SIG-M5 (cell line): ENCODE measurements around the gene MAP3K19.
A peak's percentile ranks its signal among the peaks of the same experiment; 100 is the strongest.

Source experiments
- DNase-seq: peaks from one replicate; lab custom pipeline; 2025; lab: John Stamatoyannopoulos, UW

MAP3K19 gene

GRCh38 chr2:134932864-134933526 lies 114.3 kb downstream of the MAP3K19 start:
- DNase-seq, result no peak

- no peak for DNase-seq
These were observed 120.1 kb downstream of the MAP3K19 start for GRCh38 chr2:134927195-134927594.

DNA sequence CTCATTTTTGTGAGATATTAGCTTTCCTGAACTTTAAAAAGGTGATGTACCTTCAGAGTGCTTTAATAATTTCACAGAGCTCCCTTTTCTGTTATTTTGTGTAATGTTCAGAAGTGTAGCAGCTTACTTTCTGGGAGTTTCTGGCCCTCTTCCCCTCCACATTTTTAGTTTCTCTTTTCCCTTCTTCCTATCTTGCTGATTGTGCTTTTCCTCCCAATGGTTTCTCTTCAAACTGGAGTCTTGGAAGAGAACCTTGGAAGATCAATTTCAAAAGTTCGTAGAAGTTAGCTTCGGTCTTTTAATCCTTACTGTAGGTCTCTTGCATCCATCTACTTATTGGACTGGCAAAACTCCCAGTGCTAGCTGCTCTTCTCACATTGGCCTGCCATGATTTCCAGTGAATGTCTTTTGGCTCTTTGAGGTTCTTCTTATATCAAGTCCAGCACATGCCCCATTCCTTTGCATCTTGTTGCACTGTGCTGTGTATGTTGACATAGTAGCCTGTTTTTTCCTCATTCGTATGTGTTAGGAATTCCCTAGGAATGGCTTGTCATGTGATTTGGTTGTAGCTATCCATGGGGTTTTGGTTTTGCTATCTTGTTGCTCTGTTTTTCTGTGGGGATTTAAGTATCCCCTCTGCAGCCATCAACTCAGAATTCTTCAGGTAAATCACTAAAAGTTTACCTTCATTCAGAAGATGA lies 120.9 kb downstream of the MAP3K19 start:
- no peak for DNase-seq

- DNase-seq, result no peak
These were observed 122.3 kb downstream of the MAP3K19 start for GRCh38 chr2:134924912-134925311.

DNA sequence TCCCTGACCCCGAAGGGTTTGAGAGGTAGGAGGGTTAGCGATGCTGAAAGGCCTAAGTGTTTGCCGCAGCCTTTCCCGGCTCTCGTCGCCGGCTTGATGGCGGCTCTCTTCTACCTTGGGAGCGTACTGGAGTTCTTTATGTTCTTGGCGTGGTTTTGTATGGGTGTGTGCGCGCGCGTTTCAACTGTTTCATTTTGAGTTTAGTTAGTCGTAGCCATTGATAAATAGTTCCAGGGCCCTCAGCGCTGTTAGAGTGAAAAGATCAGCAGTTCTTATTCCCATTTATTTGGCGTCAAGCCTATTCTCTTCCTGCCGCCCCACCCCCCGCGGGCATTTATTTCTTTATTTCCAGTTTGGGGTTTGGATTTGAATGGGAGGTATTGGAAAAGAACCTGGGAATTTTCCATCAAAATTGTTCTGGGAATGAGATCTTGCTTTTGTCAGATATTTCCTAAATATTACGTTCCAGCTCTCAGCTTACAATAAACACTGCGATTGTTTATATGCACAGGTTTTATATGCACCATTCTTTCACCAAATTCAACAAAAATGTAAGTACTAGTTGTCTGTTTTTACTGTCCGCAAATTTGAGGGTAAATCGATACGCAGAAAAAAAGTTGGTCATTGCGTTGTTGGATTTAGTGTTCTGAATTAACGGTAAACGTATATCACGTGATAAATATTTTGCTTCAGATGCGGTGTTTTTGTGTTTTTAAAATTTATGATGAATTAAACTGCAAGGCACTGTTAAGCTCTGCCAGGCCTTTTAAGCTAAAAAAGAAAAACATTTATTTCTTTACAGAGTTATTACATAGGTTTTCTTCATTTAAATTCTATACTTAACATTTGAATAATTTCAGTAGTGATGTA lies 127.7 kb downstream of the MAP3K19 start:
- DNase-seq, result no peak

DNA sequence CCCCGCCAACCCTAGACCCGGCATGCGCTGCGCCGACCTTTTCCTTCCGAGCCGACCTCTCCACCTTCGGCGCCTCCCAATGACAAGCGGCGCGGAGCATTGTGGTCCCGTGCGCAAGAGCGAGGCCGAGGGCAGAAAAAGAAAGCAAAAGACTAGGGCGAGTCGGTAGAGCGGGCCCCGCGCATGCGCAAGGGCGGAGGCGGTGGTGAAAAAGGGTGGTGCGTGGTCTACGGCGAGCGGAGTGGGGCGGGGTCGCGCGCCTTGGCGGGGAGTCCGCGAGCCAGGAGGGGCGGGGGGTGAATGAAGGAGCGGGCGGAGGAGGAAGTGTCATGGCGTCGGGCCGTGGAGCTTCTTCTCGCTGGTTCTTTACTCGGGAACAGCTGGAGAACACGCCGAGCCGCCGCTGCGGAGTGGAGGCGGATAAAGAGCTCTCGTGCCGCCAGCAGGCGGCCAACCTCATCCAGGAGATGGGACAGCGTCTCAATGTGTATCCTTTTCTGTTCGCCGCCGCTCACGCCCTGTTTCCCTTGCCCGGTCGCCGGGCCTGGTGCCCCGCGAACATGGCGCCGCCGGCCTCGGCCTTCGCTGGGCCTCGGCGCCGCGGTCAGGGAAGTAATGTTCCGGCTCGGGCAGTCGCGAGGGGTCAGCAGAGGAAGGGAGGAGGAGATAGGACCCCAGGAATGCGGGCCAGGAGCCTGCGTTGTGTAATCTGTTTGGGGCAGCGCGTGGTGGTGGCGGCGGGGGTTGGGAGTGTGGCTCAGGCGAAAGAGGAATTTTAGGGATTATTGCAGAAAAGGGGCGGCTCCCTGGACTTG lies 128.5 kb downstream of the MAP3K19 start, which contains the start of gene CCNT2:
Gene CCNT2 (plus strand): TSS at position 297 of the 815 bp plus-strand sequence. CDS start 33 bp downstream, at position 330.
- peak; percentile 96 for DNase-seq

GRCh38 chr2:134917888-134918525 lies 129.2 kb downstream of the MAP3K19 start:
- peak; percentile 95 for DNase-seq

- no peak for DNase-seq
These were observed 129.8 kb downstream of the MAP3K19 start for GRCh38 chr2:134917360-134917865.
